GM21619 (cell line): ENCODE measurements around the gene LRBA.

Source experiments
- ATAC-seq: cut with Tn5 transposase; IDR thresholded peaks from one replicate; pipeline ENCODE4 v1.9.1; 2021; ENCODE audit not compliant: unreplicated experiment

Gene LRBA

DNA sequence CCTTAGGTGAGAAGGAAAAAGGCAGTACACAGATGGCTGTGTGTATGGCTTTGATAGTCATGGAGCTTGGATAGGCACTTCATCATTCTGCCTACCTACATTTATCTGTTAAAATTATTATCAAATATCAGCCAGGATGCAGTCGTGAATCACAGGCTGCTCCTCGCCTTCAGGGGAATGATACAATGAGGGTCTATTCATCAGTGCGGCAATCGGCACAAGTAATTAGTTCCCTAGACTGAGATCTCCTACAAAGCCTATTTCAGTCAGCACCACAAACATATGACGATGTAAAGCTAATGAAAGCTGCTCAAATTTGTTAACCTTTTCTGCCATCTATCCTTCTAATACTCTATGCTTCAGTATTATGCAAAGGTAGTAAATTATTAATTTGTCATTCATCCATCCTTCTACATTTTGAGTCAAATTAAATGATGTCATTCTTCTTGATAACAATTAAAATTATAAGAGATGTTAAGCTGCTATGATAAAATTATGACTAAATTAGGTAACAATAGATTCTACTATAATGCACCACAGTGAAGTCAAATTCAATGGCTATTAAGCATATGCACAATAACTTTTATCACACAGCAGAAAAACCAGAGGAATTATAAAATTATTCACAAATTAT, 414.2 kb downstream of the LRBA start:
- no peak for ATAC-seq

DNA sequence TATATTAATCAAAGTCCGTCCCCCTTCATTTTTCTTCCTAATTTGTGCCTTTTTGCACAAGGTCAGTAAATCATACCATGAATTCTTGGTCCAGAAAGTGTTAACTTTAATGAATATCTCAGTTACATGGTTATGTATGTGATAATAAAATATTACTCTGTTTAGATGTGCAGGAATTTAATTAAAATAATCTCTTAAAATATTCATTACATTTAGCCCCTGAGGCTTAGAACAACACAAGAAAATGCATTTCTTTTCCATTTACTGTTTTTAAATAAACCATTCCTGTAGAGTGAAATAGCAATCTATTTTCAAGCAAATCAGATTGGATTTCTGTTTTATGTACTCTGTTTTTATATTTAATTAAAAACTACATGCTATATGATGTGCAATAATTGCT, 415.5 kb downstream of the LRBA start:
- ATAC-seq, result no peak

GRCh38 chr4:150598909-150599308, 416.2 kb downstream of the LRBA start:
- ATAC-seq, result no peak

GRCh38 chr4:150593996-150594395, 421.1 kb downstream of the LRBA start:
- ATAC-seq, result no peak

DNA sequence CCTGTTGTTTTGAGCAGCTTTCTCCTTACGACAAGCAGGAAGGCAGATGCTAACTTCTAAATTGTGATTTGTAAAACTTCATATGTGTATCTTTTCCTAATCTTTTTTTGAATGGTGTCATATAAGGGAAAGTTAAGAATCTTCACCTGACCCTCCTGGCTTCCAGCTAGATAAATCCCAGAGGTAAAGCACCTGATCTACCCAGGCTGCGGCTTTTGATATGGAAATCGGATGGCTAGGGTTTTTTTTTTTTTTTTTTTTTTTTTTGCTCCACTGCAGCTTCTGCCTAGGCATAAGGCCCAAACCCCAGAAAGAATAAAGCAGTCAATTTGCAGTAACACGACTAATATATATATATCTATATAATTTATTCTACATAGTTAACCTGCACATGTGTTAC, 423.2 kb downstream of the LRBA start:
- no peak for ATAC-seq

DNA sequence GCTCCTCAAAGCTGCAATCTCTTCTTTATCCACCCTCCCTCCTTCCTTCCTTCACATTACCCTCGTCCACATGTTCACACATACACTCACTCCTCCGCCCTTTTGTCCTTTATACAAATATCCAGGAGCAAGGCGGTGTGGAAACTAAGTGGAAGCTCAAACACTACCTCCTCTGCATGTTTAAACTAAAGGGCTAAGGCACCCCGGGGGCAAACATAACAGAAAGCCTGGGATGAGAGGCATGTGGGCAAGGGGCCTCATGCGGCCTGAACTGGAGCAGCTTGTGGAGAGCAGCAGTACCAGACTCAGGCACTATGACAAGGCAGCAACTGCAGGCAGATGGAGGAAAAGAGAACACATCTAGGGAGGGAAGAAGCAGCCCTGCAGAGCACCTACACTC, 423.7 kb downstream of the LRBA start:
- ATAC-seq, result no peak

GRCh38 chr4:150590631-150591030, 424.5 kb downstream of the LRBA start:
- ATAC-seq, result no peak

- no peak for ATAC-seq
These were observed 425.9 kb downstream of the LRBA start for GRCh38 chr4:150589157-150589556.

DNA sequence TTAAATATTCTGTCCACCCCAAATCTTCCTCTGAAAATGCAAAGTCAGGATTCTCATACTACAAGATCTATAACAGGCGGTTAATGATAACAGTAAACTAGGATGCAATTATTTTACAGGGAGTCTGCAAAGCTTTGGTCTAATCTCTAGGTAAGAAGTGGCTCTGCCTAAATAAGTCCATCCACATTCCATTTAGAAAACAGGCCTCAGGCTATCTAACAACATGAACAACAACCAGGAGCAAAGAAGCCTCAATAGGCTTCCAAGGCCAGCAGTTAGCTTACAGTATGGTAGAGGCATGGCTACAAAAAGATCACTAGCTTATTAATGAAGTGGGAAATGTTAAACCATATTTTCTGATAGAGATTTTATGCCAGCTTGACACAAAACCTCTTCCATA, 426.8 kb downstream of the LRBA start:
- ATAC-seq, result no peak

GRCh38 chr4:150586162-150586810, 428.8 kb downstream of the LRBA start:
- ATAC-seq, result no peak

DNA sequence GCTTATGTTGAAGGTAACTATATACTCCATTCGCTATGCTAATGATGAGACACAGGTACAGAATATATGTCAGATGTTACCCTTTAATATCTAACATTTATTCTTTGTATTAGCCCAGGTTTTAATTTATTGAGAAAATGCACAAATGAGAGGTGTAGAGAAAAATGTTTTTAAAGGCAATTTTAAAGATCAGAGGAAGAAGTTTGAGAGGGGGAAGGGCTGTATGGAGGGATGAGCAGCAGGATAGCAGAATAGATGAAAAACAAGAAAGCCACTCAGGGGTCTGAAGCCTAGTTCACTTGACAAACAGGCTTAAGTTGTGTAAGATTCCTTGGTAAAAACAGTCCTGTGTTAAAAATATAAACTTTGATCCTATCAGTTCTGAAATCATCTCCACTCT, 429.5 kb downstream of the LRBA start:
- ATAC-seq, result no peak

GRCh38 chr4:150584111-150584915, 430.8 kb downstream of the LRBA start:
- ATAC-seq, result no peak

DNA sequence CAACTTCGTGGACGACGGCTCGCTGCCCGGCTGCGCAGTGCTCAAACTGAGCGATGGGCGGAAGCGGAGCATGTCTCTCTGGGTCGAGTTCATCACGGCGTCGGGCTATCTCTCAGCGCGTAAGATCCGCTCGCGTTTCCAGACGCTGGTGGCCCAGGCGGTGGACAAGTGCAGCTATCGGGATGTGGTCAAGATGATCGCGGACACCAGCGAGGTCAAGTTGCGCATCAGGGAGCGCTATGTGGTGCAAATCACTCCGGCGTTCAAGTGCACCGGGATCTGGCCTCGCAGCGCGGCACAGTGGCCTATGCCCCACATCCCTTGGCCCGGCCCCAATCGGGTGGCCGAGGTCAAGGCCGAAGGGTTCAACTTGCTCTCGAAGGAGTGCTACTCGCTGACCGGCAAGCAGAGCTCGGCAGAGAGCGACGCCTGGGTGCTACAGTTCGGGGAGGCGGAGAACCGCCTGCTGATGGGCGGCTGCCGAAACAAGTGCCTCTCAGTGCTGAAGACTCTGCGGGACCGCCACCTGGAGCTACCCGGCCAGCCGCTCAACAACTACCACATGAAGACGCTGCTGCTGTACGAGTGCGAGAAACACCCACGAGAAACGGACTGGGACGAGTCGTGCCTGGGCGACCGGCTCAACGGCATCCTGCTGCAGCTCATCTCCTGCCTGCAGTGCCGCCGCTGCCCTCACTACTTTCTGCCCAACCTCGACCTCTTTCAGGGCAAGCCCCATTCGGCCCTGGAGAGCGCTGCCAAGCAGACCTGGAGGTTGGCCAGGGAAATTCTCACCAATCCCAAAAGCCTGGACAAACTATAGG, 431.6 kb downstream of the LRBA start:
- no peak for ATAC-seq

DNA sequence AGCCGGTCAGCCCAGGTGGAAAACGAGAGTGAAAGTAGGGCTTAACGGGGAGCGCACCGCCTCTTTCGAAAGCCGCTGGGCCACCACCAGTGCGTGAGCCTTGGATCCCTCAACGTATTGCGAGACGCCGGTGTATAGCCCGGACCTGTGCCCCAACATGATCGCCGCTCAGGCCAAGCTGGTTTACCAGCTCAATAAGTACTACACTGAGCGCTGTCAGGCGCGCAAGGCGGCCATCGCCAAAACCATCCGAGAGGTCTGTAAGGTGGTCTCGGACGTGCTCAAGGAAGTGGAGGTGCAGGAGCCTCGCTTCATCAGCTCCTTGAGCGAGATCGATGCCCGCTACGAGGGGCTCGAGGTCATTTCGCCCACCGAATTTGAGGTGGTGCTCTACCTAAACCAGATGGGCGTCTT, 432.2 kb downstream of the LRBA start:
- no peak for ATAC-seq

GRCh38 chr4:150582146-150582872, 432.8 kb downstream of the LRBA start, which contains the start of gene MAB21L2:
Gene MAB21L2, plus strand, starts transcription at chr4:150582151. Its CDS starts 879 bp downstream, at chr4:150583030.
- no peak for ATAC-seq

- no peak for ATAC-seq
These were observed 433.4 kb downstream of the LRBA start for GRCh38 chr4:150581641-150582051.

DNA sequence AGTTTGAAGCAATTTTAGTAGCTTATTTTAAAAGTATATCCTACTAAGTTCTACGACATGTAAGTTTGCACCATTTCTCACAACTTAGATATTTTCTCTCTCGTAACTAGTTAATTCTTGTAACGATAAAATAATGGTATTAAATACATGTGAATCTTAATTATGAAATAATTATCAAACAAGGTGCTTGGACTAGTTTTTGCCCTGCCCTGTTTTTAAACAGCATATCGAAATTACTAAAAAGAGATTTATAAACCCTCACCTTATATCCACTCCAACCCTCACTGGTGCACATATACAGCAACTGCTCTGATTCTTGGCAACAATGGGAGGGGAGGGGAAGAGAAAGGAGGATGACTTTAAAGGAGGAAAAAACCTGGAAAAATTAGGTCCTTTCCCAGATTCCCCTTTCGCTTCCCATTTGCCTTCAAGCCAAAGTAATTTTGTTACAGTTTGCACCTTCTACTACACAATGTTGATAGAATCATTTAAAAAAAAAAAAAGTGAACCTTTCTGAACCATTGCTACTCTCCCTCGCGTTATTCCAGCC, 434.0 kb downstream of the LRBA start:
- ATAC-seq, result no peak

GRCh38 chr4:150580306-150580705, 434.8 kb downstream of the LRBA start:
- no peak for ATAC-seq

GRCh38 chr4:150579551-150580234, 435.4 kb downstream of the LRBA start:
- ATAC-seq, result no peak
